GM21528 (cell line): ENCODE measurements around the gene NAA10.

Experiments
- ATAC-seq: cut with Tn5 transposase; IDR thresholded peaks from one replicate; pipeline ENCODE4 v1.9.1; 2021; ENCODE audit warnings: mild to moderate bottlenecking, moderate library complexity; ENCODE audit not compliant: unreplicated experiment, low FRiP score

The NAA10 gene

GRCh38 chrX:153885968-153886903 is 48.6 kb downstream of the NAA10 start, which contains the start of gene L1CAM:
Gene L1CAM, minus strand, starts transcription at chrX:153886173. Its CDS starts 10,337 bp downstream, at chrX:153875836.
- no peak for ATAC-seq

DNA sequence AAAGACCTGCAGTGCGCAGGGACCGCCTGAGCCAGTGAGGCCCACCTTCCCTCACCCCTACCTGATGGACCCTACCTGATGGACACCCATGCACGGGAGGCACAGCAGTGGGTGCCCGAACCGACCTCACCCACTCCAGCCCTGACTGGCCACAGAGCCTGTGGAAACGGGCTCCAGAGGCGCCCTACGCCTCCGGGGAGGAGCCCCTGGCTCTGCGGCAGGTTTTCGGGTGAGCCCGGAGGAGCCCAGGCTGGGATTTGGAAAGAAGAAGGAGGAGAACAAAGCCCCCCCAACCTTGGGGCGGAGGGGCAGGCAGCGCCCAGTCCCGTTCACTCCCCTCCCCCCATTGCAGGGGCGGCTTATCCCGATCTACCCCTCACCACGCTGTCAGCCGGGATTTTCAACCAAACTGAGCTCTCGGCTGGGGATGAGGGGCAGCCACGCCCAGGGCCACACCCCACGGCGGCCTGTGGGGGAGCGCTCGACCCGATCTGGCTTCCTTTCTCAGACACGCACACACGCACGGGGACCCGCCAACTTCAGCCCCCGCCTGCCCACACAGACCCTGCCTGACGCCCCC is 49.5 kb downstream of the NAA10 start:
- no peak for ATAC-seq

- no peak for ATAC-seq
Observed at GRCh38 chrX:153884590-153884989, 50.2 kb downstream of the NAA10 start.

DNA sequence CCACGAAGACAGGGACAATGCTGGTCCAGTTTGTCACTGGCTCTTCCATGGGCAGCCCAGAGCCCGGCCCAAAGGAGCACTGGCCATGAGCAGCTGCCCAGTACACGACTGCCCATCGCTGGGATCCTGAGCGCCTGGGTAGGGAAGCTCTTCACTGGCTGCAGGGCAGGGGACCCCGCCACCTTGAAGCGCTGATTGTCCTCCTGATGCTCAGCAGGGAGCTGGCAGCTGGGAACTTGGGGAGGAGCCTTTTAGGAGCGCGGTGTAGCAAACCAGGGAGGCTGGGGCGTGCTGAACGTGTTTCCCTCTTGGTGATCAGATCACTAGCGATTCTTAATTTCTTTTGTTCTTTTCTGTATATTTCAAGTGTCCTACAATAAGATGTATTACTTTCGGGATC is 50.7 kb downstream of the NAA10 start:
- ATAC-seq, result no peak

- no peak for ATAC-seq
Observed at GRCh38 chrX:153883163-153883843, 51.5 kb downstream of the NAA10 start.

DNA sequence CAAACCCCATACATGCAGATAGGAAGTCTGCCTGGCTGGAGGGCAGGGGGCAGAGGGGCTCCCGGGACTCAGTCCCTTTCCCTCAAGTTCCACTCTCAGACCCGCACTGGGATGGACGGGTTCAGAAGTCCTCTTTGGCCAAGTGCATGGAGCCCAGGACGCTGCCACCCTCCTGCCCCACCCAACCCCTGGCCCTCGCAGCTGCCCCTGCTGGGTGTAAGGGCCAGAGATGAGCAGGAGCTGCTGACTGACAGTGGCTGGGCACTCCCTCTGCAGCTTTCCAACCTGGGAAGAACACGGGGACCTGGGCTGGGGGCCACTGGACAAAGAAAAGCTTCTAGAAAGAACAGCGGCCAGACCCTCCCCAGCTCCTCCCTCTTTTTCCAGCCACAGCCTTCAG is 52.3 kb downstream of the NAA10 start:
- no peak for ATAC-seq

DNA sequence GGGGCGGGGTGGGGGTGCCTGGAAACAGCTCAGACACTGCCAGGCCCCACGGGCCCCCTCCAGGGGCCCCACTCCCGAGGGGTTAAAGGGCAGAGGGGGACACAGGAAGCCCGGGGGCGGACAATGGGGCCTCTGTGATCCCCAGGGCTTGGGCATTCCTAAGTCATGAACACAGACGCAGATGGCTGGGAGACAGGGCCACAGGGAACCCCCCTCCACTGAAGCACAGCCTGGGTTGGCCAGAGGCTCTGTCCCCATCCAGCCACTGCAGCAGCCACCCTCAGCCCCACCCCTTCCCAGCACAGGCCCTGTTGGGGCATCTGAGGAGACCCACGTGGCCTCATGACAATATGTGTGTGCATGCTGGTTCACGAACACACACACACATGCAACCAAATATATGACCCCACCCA is 52.7 kb downstream of the NAA10 start:
- no peak for ATAC-seq

DNA sequence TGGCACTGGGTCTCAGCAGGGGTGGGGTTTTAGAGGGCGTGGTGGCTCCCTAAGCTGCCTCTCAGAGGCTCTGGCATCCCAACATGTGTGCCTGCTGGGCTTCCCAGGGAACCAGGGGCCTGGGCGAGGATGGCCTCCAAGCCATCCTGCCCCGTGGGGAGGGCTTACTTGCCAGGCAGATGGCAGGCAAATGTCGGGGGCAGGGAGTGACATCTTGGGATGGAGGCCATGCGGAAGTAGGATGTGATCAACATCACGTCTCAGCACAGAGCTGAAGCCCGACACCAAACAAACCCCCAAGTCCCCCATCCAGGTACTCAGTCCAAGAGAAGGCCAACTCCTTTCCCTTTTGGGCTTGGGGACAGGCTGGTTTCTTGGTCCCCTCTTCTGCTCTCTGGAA is 53.6 kb downstream of the NAA10 start:
- ATAC-seq, result no peak

- ATAC-seq, result no peak
Observed at GRCh38 chrX:153880440-153880815, 54.4 kb downstream of the NAA10 start.

DNA sequence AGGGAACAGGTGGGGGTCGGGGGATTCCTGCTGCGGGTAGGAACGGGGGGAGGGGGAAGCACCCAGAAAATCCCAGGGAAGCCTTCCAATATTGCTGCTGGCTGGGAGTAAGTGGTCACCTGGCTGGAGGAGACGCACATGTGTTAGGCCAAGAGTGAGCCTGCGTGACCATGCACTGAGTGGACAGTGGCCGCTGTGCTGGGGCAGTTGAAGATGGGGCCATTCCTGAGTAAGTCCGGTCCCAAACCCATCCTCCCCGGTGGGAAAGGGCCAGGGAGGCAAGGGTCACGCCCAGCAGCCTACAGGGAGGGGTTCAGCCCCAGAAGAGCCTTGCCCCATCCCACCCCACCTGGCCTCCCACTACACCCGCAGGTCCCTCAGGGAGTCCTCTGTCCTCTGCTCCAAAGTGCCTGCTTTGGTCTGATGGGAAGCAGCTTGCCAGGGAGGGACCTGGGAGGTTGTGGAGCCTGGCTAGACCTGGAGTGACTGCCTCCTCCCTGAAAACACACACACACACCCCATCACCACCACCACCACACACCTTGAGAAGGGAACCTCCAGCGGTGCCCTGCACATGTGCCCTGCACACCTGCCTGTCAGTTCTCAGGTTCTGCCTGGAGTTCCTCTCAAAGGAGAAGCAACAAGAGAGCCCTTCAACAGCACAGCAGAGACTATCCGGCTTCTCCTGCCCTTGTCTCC is 54.9 kb downstream of the NAA10 start:
- ATAC-seq, result no peak
